MCF 10A (cell line): Measurements from ENCODE around the gene NELL2. TPM values are rescaled to one million over a fixed set of nuclear protein-coding genes. Genes with fewer than 3 reads are reported as not detected.
"Not testable (repeated sequence)": the region's sequence is repeated elsewhere in the genome, so short reads cannot be mapped to it uniquely, and the experiment has no call there.

Experiments used
- BruUV-seq: library from RNA; stranded (reverse); fragments of 400-500 nt; replicated peaks from 2 replicates; lab custom pipeline; 2021; lab: Mats Ljungman, UMichigan
- CTCF ChIA-PET: fragments of 300-600 bp; sonication (Branson Sonifier 250); formaldehyde crosslinking; extraction: SDS; loops from one replicate; lab custom pipeline; 2021; ENCODE audit warnings: antibody characterized with exemption, inconsistent platforms; lab: Yijun Ruan, JAX
- POLR2A ChIA-PET: fragments of 300-600, 350-650 bp; sonication (Branson Sonifier 250); formaldehyde crosslinking; extraction: SDS; loops from one replicate; lab custom pipeline; 2020; ENCODE audit warnings: antibody characterized with exemption, inconsistent platforms; lab: Yijun Ruan, JAX
- DNase-seq: peaks from one replicate; pipeline ENCODE4 v3.0.0-alpha.2; 2018; ENCODE audit not compliant: unreplicated experiment
- H3K27ac Mint-ChIP-seq: one replicate; pipeline ENCODE4 v1.8.0; 2022; ENCODE audit warnings: mild to moderate bottlenecking, low read depth, mixed read lengths; ENCODE audit not compliant: unreplicated experiment
- H3K27me3 Mint-ChIP-seq: one replicate; pipeline ENCODE4 v1.8.0; 2022; ENCODE audit warnings: mixed read lengths; ENCODE audit not compliant: insufficient read depth, unreplicated experiment
- H3K36me3 Mint-ChIP-seq: one replicate; pipeline ENCODE4 v1.8.0; 2022; ENCODE audit warnings: mild to moderate bottlenecking, moderate library complexity, mixed read lengths; ENCODE audit not compliant: insufficient read depth, unreplicated experiment
- H3K4me1 Mint-ChIP-seq: one replicate; pipeline ENCODE4 v1.8.0; 2022; ENCODE audit warnings: mixed read lengths; ENCODE audit not compliant: insufficient read depth, unreplicated experiment
- H3K4me3 Mint-ChIP-seq: one replicate; pipeline ENCODE4 v1.8.0; 2022; ENCODE audit warnings: mild to moderate bottlenecking, moderate library complexity, mixed read lengths; ENCODE audit not compliant: unreplicated experiment
- H3K9me3 Mint-ChIP-seq: one replicate; pipeline ENCODE4 v1.8.0; 2022; ENCODE audit warnings: mixed read lengths; ENCODE audit not compliant: unreplicated experiment
- CTCF ChIP-seq: fragments of 200-600 bp; IDR thresholded peaks from one replicate; pipeline ENCODE4 v1.8.0; 2022; ENCODE audit warnings: antibody characterized with exemption, mild to moderate bottlenecking; ENCODE audit not compliant: unreplicated experiment
- intact Hi-C: fragments of 100-400 bp; cut with micrococcal nuclease; formaldehyde crosslinking; loops from 2 replicates; pipeline ENCODE4 v1.14.1; 2022
- total RNA-seq: library from RNA; stranded (reverse); gene quantifications from 2 replicates; pipeline ENCODE4 v1.2.3, GENCODE V29; 2022

The NELL2 gene
- total RNA-seq, 1 experiment from 2014 or later, result not detected

GRCh38 chr12:44833561-44833960 lies 42.6 kb downstream of the NELL2 start:
- Mint-ChIP-seq H3K4me1 (no peaks in the 10 kb centered on the region), H3K4me3 (no peak overlapping the region), H3K27me3 (peaks cover 56% of the 10 kb centered on the region), H3K9me3 (no peaks in the 10 kb centered on the region), H3K36me3 (no peaks in the 10 kb centered on the region), H3K27ac (no peak overlapping the region)
- POLR2A ChIA-PET, result no interaction called here
- CTCF ChIA-PET, result no interaction called here
- no peak for TF ChIP-seq CTCF
- no peak for DNase-seq
- intact Hi-C loops, result no loop called here
- BruUV-seq, result no TSS peak

- Mint-ChIP-seq H3K27me3 (peaks cover 74% of the 10 kb centered on the region), H3K9me3 (no peaks in the 10 kb centered on the region), H3K27ac (no peak overlapping the region), H3K36me3 (no peaks in the 10 kb centered on the region), H3K4me1 (no peaks in the 10 kb centered on the region), H3K4me3 (no peak overlapping the region)
- no peak for TF ChIP-seq CTCF
- intact Hi-C loops, result no loop called here
- ChIA-PET CTCF (interaction anchor here (0.8 kb wide), 1 partner anchor 1153 kb away, joined by 3 read pairs; no protein-coding TSS in a partner anchor), POLR2A (interaction anchor here (0.7 kb wide), 1 partner anchor 426 kb away, joined by 3 read pairs; no protein-coding TSS in a partner anchor)
- no TSS peak for BruUV-seq
- no peak for DNase-seq
Measured at GRCh38 chr12:44830566-44831055, 45.5 kb downstream of the NELL2 start.

- H3K27ac Mint-ChIP-seq, result no peak overlapping the region
- peaks cover 69% of the 10 kb centered on the region for H3K27me3 Mint-ChIP-seq
- no peak for DNase-seq
- H3K4me1 Mint-ChIP-seq, result no peaks in the 10 kb centered on the region
- ChIA-PET POLR2A (no interaction called here), CTCF (interaction anchor here (1.1 kb wide), 1 partner anchor 14 kb away, joined by 4 read pairs; no protein-coding TSS in a partner anchor)
- TF ChIP-seq CTCF, result no peak
- no TSS peak for BruUV-seq
- no peaks in the 10 kb centered on the region for H3K9me3 Mint-ChIP-seq
- H3K36me3 Mint-ChIP-seq, result no peaks in the 10 kb centered on the region
- H3K4me3 Mint-ChIP-seq, result no peak overlapping the region
- intact Hi-C loops, result no loop called here
Measured at GRCh38 chr12:44829045-44829444, 47.1 kb downstream of the NELL2 start.

- intact Hi-C loops, result no loop called here
- peaks cover 66% of the 10 kb centered on the region for H3K27me3 Mint-ChIP-seq
- H3K9me3 Mint-ChIP-seq, result no peaks in the 10 kb centered on the region
- CTCF ChIA-PET, result interaction anchor here (0.5 kb wide), 1 partner anchor 101 kb away, joined by 3 read pairs; no protein-coding TSS in a partner anchor
- H3K36me3 Mint-ChIP-seq, result no peaks in the 10 kb centered on the region
- DNase-seq, result no peak
- no TSS peak for BruUV-seq
- H3K4me3 Mint-ChIP-seq, result no peak overlapping the region
- no peaks in the 10 kb centered on the region for H3K4me1 Mint-ChIP-seq
- H3K27ac Mint-ChIP-seq, result no peak overlapping the region
- POLR2A ChIA-PET, result interaction anchor here (0.6 to 0.7 kb wide), 2 partner anchors 12 to 24 kb away, joined by 3 read pairs; no protein-coding TSS in a partner anchor
- no peak for TF ChIP-seq CTCF
Measured at GRCh38 chr12:44827832-44828438, 48.2 kb downstream of the NELL2 start.

GRCh38 chr12:44821702-44822101 lies 54.4 kb downstream of the NELL2 start:
- POLR2A ChIA-PET, intact Hi-C loops, CTCF ChIA-PET, H3K4me1 Mint-ChIP-seq, H3K9me3 Mint-ChIP-seq, H3K27ac Mint-ChIP-seq, BruUV-seq, DNase-seq, H3K4me3 Mint-ChIP-seq, H3K36me3 Mint-ChIP-seq: not testable (repeated sequence)
- peaks cover 12% of the 10 kb centered on the region for H3K27me3 Mint-ChIP-seq
